Activated naive CD8-positive, alpha-beta T cell treated with anti-CD3 and anti-CD28 coated beads, Interleukin-2, amount 10 ng/mL, durations not matched to agents 7 days and 5 days (primary cell): Measurements from ENCODE around the gene ELMO1. TPM values are rescaled to one million over a fixed set of nuclear protein-coding genes. Genes with fewer than 3 reads are reported as not detected.

Experiments
- ATAC-seq: fragments of 150-1000 bp; cut with Tn5 transposase; one replicate; pipeline ENCODE4 v1.10.0; 2021; ENCODE audit warnings: low read depth, moderate library complexity
- POLR2A ChIA-PET: fragments of 350-600 bp; sonication (Branson Sonifier 250); formaldehyde crosslinking; loops from one replicate; lab custom pipeline; 2021; ENCODE audit warnings: antibody characterized with exemption; lab: Charles Lee
- DNase-seq: peaks from one replicate; pipeline ENCODE4 v3.0.0; 2021
- H3K27ac Mint-ChIP-seq: one replicate; pipeline ENCODE4 v1.8.0; 2022; ENCODE audit warnings: mild to moderate bottlenecking, mixed read lengths
- H3K27me3 Mint-ChIP-seq: one replicate; pipeline ENCODE4 v1.8.0; 2022; ENCODE audit warnings: mild to moderate bottlenecking, moderate library complexity, mixed read lengths
- H3K36me3 Mint-ChIP-seq: one replicate; pipeline ENCODE4 v1.8.0; 2021; ENCODE audit warnings: mild to moderate bottlenecking, mixed read lengths
- H3K4me1 Mint-ChIP-seq: one replicate; pipeline ENCODE4 v1.8.0; 2021; ENCODE audit warnings: mixed read lengths
- H3K4me3 Mint-ChIP-seq: one replicate; pipeline ENCODE4 v1.8.0; 2022; ENCODE audit warnings: mild to moderate bottlenecking, moderate library complexity, mixed read lengths
- H3K9me3 Mint-ChIP-seq: one replicate; pipeline ENCODE4 v1.8.0; 2021; ENCODE audit warnings: mixed read lengths
- total RNA-seq, 2 experiments: library from RNA; stranded (reverse); gene quantifications; one replicate each; pipeline ENCODE4 v1.2.3, GENCODE V29; 2021

The ELMO1 gene
- total RNA-seq = 10 to 100 TPM; 73.4 to 78.6 TPM

- peak within 1 kb of the TSS; percentile 91 for H3K4me3 Mint-ChIP-seq
- ATAC-seq = peak; percentile 90
- H3K27me3 Mint-ChIP-seq = no peaks in the 10 kb centered on the region
- peak; percentile 81 for DNase-seq
- H3K27ac Mint-ChIP-seq = peak within 1 kb of the TSS; percentile 93
- POLR2A ChIA-PET = interaction anchor here (0.9 to 2.8 kb wide), 7 partner anchors 10 to 855 kb away, joined by 3 to 15 read pairs (median 3); no protein-coding TSS in a partner anchor
- H3K9me3 Mint-ChIP-seq = no peaks in the 10 kb centered on the region
- H3K36me3 Mint-ChIP-seq = peaks cover 10% of the 10 kb centered on the region
- H3K4me1 Mint-ChIP-seq = peaks cover 26% of the 10 kb centered on the region
Observed at GRCh38 chr7:37448636-37449361, at the start of gene ELMO1. Gene ELMO1 (minus strand): TSS chr7:37448864. CDS start chr7:37342690, 106,174 bp downstream.

GRCh38 chr7:37497576-37497975 is 48.9 kb upstream of the ELMO1 start:
- Mint-ChIP-seq H3K9me3 (no peaks in the 10 kb centered on the region), H3K4me1 (peaks cover 4% of the 10 kb centered on the region), H3K36me3 (no peaks in the 10 kb centered on the region), H3K27ac (no peak overlapping the region), H3K4me3 (no peak overlapping the region), H3K27me3 (no peaks in the 10 kb centered on the region)
- POLR2A ChIA-PET = no interaction called here
- no peak for ATAC-seq
- DNase-seq = no peak

- no peaks in the 10 kb centered on the region for H3K27me3 Mint-ChIP-seq
- no peaks in the 10 kb centered on the region for H3K36me3 Mint-ChIP-seq
- H3K4me3 Mint-ChIP-seq = no peak overlapping the region
- H3K9me3 Mint-ChIP-seq = peaks cover 1% of the 10 kb centered on the region
- POLR2A ChIA-PET = no interaction called here
- H3K4me1 Mint-ChIP-seq = peaks cover 4% of the 10 kb centered on the region
- DNase-seq (no peak), ATAC-seq (no peak)
- H3K27ac Mint-ChIP-seq = no peak overlapping the region
Observed at GRCh38 chr7:37495574-37496184, 47.0 kb upstream of the ELMO1 start.

GRCh38 chr7:37494926-37495325 is 46.3 kb upstream of the ELMO1 start:
- no peak overlapping the region for H3K27ac Mint-ChIP-seq
- POLR2A ChIA-PET = interaction anchor here (1.1 kb wide), 1 partner anchor 79 kb away, joined by 3 read pairs; no protein-coding TSS in a partner anchor
- ATAC-seq (no peak), DNase-seq (no peak)
- H3K9me3 Mint-ChIP-seq = peaks cover 1% of the 10 kb centered on the region
- H3K4me3 Mint-ChIP-seq = no peak overlapping the region
- H3K27me3 Mint-ChIP-seq = no peaks in the 10 kb centered on the region
- H3K36me3 Mint-ChIP-seq = no peaks in the 10 kb centered on the region
- peaks cover 4% of the 10 kb centered on the region for H3K4me1 Mint-ChIP-seq

- ATAC-seq (no peak), DNase-seq (no peak)
- H3K27ac Mint-ChIP-seq = no peak overlapping the region
- no peaks in the 10 kb centered on the region for H3K27me3 Mint-ChIP-seq
- H3K9me3 Mint-ChIP-seq = peaks cover 1% of the 10 kb centered on the region
- no peaks in the 10 kb centered on the region for H3K36me3 Mint-ChIP-seq
- no peak overlapping the region for H3K4me3 Mint-ChIP-seq
- POLR2A ChIA-PET = no interaction called here
- H3K4me1 Mint-ChIP-seq = peaks cover 4% of the 10 kb centered on the region
Observed at GRCh38 chr7:37493810-37494209, 45.1 kb upstream of the ELMO1 start.

GRCh38 chr7:37493123-37493522 is 44.5 kb upstream of the ELMO1 start:
- DNase-seq = no peak
- Mint-ChIP-seq H3K27ac (no peak overlapping the region), H3K27me3 (no peaks in the 10 kb centered on the region)

GRCh38 chr7:37491919-37492694 is 43.4 kb upstream of the ELMO1 start:
- no peak overlapping the region for H3K4me3 Mint-ChIP-seq
- POLR2A ChIA-PET = no interaction called here
- no peak overlapping the region for H3K27ac Mint-ChIP-seq
- H3K36me3 Mint-ChIP-seq = peaks cover 5% of the 10 kb centered on the region
- no peaks in the 10 kb centered on the region for H3K27me3 Mint-ChIP-seq
- peaks cover 6% of the 10 kb centered on the region for H3K9me3 Mint-ChIP-seq
- peaks cover 8% of the 10 kb centered on the region for H3K4me1 Mint-ChIP-seq
- DNase-seq (no peak), ATAC-seq (no peak)

More at GRCh38 chr7:37493123-37493522, 44.5 kb upstream of the ELMO1 start:
- Mint-ChIP-seq H3K36me3 (peaks cover 4% of the 10 kb centered on the region), H3K9me3 (peaks cover 5% of the 10 kb centered on the region), H3K4me3 (no peak overlapping the region), H3K4me1 (peaks cover 8% of the 10 kb centered on the region)
- POLR2A ChIA-PET = no interaction called here
- no peak for ATAC-seq

- no peak for ATAC-seq
- no peak for DNase-seq
- Mint-ChIP-seq H3K27ac (no peak overlapping the region), H3K4me3 (no peak overlapping the region), H3K4me1 (peaks cover 4% of the 10 kb centered on the region), H3K27me3 (no peaks in the 10 kb centered on the region), H3K36me3 (peaks cover 8% of the 10 kb centered on the region), H3K9me3 (peaks cover 9% of the 10 kb centered on the region)
- POLR2A ChIA-PET = no interaction called here
Observed at GRCh38 chr7:37489703-37490102, 41.0 kb upstream of the ELMO1 start.

GRCh38 chr7:37488163-37488764 is 39.6 kb upstream of the ELMO1 start:
- DNase-seq (no peak), ATAC-seq (no peak)
- Mint-ChIP-seq H3K27me3 (no peaks in the 10 kb centered on the region), H3K4me3 (no peak overlapping the region), H3K9me3 (peaks cover 9% of the 10 kb centered on the region), H3K4me1 (peaks cover 4% of the 10 kb centered on the region), H3K27ac (no peak overlapping the region), H3K36me3 (peaks cover 8% of the 10 kb centered on the region)
- POLR2A ChIA-PET = no interaction called here

GRCh38 chr7:37484426-37485073 is 35.9 kb upstream of the ELMO1 start:
- H3K4me3 Mint-ChIP-seq = no peak overlapping the region
- POLR2A ChIA-PET = no interaction called here
- H3K27me3 Mint-ChIP-seq = peaks cover 3% of the 10 kb centered on the region
- no peak overlapping the region for H3K27ac Mint-ChIP-seq
- peaks cover 4% of the 10 kb centered on the region for H3K4me1 Mint-ChIP-seq
- peaks cover 8% of the 10 kb centered on the region for H3K36me3 Mint-ChIP-seq
- no peak for DNase-seq
- H3K9me3 Mint-ChIP-seq = peaks cover 8% of the 10 kb centered on the region
- ATAC-seq = no peak

GRCh38 chr7:37483627-37484026 is 35.0 kb upstream of the ELMO1 start:
- H3K4me3 Mint-ChIP-seq = no peak overlapping the region
- peaks cover 4% of the 10 kb centered on the region for H3K4me1 Mint-ChIP-seq
- POLR2A ChIA-PET = no interaction called here
- H3K36me3 Mint-ChIP-seq = peaks cover 8% of the 10 kb centered on the region
- ATAC-seq (no peak), DNase-seq (no peak)
- H3K27ac Mint-ChIP-seq = no peak overlapping the region
- H3K9me3 Mint-ChIP-seq = peaks cover 8% of the 10 kb centered on the region
- H3K27me3 Mint-ChIP-seq = peaks cover 7% of the 10 kb centered on the region

GRCh38 chr7:37482953-37483352 is 34.3 kb upstream of the ELMO1 start:
- H3K4me1 Mint-ChIP-seq = no peaks in the 10 kb centered on the region

GRCh38 chr7:37482505-37482904 is 33.8 kb upstream of the ELMO1 start:
- Mint-ChIP-seq H3K4me3 (no peak overlapping the region), H3K36me3 (peaks cover 3% of the 10 kb centered on the region), H3K9me3 (peaks cover 5% of the 10 kb centered on the region), H3K27me3 (peaks cover 7% of the 10 kb centered on the region), H3K4me1 (no peaks in the 10 kb centered on the region), H3K27ac (no peak overlapping the region)
- ATAC-seq (no peak), DNase-seq (no peak)
- POLR2A ChIA-PET = no interaction called here

More at GRCh38 chr7:37482953-37483352, 34.3 kb upstream of the ELMO1 start:
- ATAC-seq (no peak), DNase-seq (no peak)
- POLR2A ChIA-PET = no interaction called here
- no peak overlapping the region for H3K4me3 Mint-ChIP-seq
- H3K9me3 Mint-ChIP-seq = peaks cover 5% of the 10 kb centered on the region
- peaks cover 7% of the 10 kb centered on the region for H3K27me3 Mint-ChIP-seq
- peaks cover 3% of the 10 kb centered on the region for H3K36me3 Mint-ChIP-seq
- H3K27ac Mint-ChIP-seq = no peak overlapping the region
